Subcutaneous abdominal adipose tissue (tissue), 5 donors: ENCODE results near the gene APOBEC3H.

Source experiments
- H3K27ac ChIP-seq: one replicate; pipeline ENCODE4 v1.7.0; 2013; ENCODE audit warnings: low read depth, mild to moderate bottlenecking, inconsistent platforms, low read length, moderate library complexity
- H3K27me3 ChIP-seq, 5 donors: one replicate each; pipeline ENCODE4 v1.7.0; 2013; ENCODE audit warnings: low read length in 5 of 5, inconsistent platforms in 1 of 5; ENCODE audit not compliant: control insufficient read depth in 5 of 5, insufficient read depth in 4 of 5
- H3K36me3 ChIP-seq, 5 donors: one replicate each; pipeline ENCODE4 v1.7.0; 2013; ENCODE audit warnings: low read length in 5 of 5; ENCODE audit not compliant: control insufficient read depth in 5 of 5, insufficient read depth in 5 of 5
- H3K4me1 ChIP-seq, 5 donors: one replicate each; pipeline ENCODE4 v1.7.0; 2013; ENCODE audit warnings: low read length in 5 of 5, mild to moderate bottlenecking in 3 of 5, moderate library complexity in 1 of 5; ENCODE audit not compliant: control insufficient read depth in 5 of 5, insufficient read depth in 5 of 5
- H3K4me3 ChIP-seq, 5 donors: one replicate each; pipeline ENCODE4 v1.7.0; 2013; ENCODE audit warnings: low read length in 5 of 5, low read depth in 1 of 5
- H3K9ac ChIP-seq, 5 donors: one replicate each; pipeline ENCODE4 v1.7.0; 2013; ENCODE audit warnings: low read length in 5 of 5, mild to moderate bottlenecking in 4 of 5, moderate library complexity in 3 of 5
- H3K9me3 ChIP-seq, 5 donors: one replicate each; pipeline ENCODE4 v1.7.0; 2013; ENCODE audit warnings: low read length in 5 of 5; ENCODE audit not compliant: control insufficient read depth in 5 of 5
- donor health status: healthy.
- donor health status: healthy.
- donor health status: healthy.
- donor health status: healthy.
- donor health status: healthy.

APOBEC3H gene

DNA sequence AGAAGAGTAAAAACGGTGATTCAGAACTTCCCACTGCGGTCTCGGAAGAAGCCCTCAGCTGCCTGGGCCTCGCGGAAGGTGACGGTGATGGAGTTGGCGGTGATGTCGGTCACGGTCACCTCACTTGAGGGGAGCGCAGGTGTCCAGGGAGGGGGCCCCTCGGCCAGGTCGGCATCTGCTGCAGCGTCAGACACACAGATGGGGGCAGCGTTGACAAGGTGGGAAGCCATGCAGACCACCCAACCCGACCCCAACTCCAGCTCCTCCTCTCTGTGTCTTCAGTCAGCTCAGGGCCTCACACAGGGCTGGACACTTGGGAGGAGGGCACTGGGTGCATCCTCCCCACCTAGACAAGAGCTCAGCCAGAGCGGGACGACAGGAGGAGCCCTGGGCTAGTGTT lies 36.8 kb downstream of the APOBEC3H start:
- H3K9ac ChIP-seq: no peak overlapping the region
- no peak overlapping the region for H3K27ac ChIP-seq
- no peaks in the 10 kb centered on the region for H3K27me3 ChIP-seq
- H3K9me3 ChIP-seq: no peaks in the 10 kb centered on the region
- H3K36me3 ChIP-seq: peaks cover 0 to 43% (median 34%) of the 10 kb centered on the region in 5 donors
- H3K4me3 ChIP-seq: no peak overlapping the region
- H3K4me1 ChIP-seq: peaks cover 2 to 14% (median 11%) of the 10 kb centered on the region in 5 donors

DNA sequence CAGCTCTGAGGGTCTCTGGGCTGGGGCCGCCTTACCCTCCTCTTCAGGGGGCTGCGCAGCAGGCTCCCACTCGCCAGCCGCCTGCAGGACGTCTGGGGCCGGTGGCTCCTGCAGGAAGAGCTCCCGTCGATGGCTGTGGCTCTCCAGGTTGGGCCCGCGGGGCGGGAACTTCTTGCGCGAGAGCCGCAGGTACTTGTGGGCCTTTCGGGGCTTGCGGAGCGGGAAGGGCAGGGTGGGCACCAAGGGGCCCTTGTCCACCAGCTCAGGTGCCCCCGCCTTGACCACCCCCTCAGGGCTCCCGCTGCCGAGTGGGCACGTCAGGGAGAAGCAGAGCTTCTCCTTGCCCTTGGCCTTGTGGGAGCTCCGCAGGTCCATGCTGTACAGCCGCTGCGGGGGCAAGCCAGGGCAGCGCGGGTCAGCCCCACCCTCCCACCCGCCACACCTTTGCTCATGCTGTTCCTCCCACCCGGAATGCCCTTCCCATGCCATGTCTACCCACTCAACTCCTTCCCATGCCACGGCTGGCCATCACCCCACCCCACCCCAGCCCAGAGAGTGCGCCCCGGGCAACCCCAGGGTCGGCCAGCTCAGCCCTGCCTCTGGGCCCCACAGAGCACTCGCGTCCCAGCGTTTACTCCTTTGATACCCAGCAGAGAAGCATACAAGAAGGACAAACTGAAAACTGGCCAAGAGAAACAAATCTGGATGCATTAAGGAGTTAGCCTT lies 37.5 kb downstream of the APOBEC3H start:
- Histone ChIP-seq H3K27me3 (no peaks in the 10 kb centered on the region), H3K36me3 (peaks cover 0 to 46% (median 34%) of the 10 kb centered on the region in 5 donors), H3K9ac (no peak overlapping the region), H3K27ac (no peak overlapping the region), H3K4me3 (no peak overlapping the region), H3K9me3 (no peaks in the 10 kb centered on the region), H3K4me1 (peaks cover 2 to 14% (median 11%) of the 10 kb centered on the region in 5 donors)

DNA sequence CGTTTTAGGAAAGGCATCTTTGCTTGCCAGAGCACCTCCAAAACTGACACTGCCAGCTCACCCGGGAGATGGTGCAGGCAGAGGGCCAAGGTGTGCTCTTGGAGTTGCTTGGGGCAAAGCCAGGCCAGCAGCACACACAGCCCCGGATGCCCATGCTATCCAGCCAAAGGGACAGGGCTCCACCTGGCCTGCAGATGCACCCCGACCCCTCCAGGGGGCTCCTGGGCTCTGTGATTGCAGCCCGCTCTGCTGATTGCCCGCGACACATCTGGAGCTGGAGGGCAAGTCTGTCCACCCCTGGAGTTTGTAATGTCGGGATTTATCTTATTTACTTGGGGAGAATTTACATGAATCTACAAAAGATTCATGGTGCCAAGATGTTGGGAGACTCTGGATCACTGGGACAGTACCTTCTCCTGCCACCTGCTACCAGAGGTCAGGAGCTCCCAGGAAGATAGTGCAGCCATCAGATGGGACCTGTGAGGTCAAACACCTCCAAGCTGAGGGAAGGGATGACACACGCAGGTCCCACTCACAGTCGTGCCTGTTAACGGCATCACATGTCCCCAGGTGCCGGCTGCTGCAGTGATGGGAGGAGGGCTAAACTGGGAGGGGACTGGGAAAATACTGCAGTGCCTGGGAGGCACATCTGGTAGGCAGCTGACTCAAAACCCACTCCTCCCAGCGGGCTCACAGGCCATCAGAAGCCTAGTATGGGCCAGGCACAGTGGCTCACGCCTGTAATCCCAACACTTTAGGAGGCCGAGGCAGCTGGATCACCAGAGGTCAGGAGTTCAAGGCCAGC lies 38.2 kb downstream of the APOBEC3H start:
- Histone ChIP-seq H3K27ac (no peak overlapping the region), H3K36me3 (peaks cover 0 to 49% (median 35%) of the 10 kb centered on the region in 5 donors), H3K4me3 (no peak overlapping the region), H3K4me1 (peaks cover 2 to 14% (median 11%) of the 10 kb centered on the region in 5 donors), H3K9me3 (no peaks in the 10 kb centered on the region), H3K9ac (no peak overlapping the region), H3K27me3 (no peaks in the 10 kb centered on the region)

DNA sequence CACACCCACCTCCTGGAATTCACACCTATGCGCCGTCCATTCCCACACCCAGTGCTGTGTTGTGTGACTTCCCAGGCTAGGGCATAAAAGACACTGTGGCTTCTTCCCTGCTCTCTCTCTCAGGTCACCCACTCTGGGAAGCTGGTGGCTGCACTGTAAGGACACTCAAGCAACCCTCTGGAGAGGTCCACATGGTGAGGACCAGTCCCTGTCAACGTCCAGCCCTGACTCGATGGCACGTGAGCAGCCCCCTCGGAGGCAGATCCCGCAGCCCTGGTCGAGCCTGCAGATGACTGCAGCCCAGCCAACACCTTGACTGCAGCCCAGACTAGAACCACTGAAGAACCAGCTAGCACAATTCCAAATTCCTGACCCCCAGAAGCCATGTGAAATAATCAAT lies 39.3 kb downstream of the APOBEC3H start:
- H3K4me3 ChIP-seq: no peak overlapping the region
- peaks cover 2 to 8% (median 7%) of the 10 kb centered on the region in 5 donors for H3K4me1 ChIP-seq
- no peak overlapping the region for H3K27ac ChIP-seq
- no peaks in the 10 kb centered on the region for H3K9me3 ChIP-seq
- H3K27me3 ChIP-seq: no peaks in the 10 kb centered on the region
- H3K36me3 ChIP-seq: peaks cover 0 to 52% (median 38%) of the 10 kb centered on the region in 5 donors
- no peak overlapping the region for H3K9ac ChIP-seq

DNA sequence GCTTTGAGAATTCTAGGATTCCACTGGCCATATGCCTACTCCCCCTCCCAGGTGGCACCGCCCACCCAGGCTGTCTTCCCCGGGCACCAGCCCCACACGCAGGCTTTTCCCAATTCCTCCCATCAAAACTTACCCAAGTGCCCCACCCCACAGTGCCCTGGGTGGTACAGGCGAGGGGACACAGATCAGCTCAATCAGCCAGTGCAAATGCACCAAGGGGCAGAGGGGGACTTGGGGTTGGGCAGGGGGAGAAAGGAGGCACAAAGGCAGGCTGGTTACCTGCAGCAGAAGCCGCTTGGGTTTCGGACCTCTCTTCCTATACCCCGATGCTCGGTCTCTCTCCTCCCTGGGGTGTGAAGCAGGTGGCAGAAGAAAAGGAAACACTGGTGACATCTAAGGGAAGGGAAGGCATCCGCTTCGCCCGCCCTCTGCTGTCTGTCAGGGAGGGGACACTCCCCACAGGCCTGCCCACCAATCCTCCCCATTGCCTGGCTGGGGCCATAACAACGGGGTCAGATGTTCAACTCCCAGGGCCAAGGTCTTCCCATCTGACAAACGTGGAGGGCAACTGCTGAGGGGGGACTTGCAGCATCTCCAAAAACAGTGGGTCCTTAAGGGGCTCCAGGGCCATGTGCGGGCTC lies 41.4 kb downstream of the APOBEC3H start:
- Histone ChIP-seq H3K4me1 (peaks cover 0 to under 1% (median 0%) of the 10 kb centered on the region in 5 donors), H3K36me3 (peaks cover 0 to 43% (median 28%) of the 10 kb centered on the region in 5 donors), H3K27me3 (no peaks in the 10 kb centered on the region)

DNA sequence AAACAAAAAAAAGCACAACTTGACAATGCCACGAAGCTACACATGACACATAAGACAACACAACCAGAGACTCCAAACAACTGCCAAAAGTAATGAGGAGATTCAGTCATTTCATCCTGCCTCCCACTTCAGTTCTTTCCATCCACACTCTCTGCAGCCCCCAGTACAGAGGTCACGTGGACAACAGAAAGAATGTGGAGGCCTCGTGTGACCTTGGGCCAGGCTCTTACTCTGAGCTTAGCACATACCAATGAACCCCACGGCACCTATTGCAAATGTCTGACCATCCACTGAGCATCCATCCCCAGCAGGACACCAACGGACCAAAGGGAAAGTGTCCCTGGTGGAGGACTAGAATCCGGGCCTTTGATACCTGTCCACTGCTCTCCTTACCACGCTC lies 42.9 kb downstream of the APOBEC3H start:
- Histone ChIP-seq H3K36me3 (peaks cover 0 to 36% (median 18%) of the 10 kb centered on the region in 5 donors), H3K9me3 (no peaks in the 10 kb centered on the region), H3K4me1 (peaks cover 0 to 15% (median 13%) of the 10 kb centered on the region in 5 donors), H3K9ac (no peak overlapping the region), H3K4me3 (no peak overlapping the region), H3K27ac (no peak overlapping the region), H3K27me3 (no peaks in the 10 kb centered on the region)

More for the DNA sequence above, 41.4 kb downstream of the APOBEC3H start:
- Histone ChIP-seq H3K9me3 (no peaks in the 10 kb centered on the region), H3K9ac (no peak overlapping the region), H3K4me3 (no peak overlapping the region), H3K27ac (no peak overlapping the region)

DNA sequence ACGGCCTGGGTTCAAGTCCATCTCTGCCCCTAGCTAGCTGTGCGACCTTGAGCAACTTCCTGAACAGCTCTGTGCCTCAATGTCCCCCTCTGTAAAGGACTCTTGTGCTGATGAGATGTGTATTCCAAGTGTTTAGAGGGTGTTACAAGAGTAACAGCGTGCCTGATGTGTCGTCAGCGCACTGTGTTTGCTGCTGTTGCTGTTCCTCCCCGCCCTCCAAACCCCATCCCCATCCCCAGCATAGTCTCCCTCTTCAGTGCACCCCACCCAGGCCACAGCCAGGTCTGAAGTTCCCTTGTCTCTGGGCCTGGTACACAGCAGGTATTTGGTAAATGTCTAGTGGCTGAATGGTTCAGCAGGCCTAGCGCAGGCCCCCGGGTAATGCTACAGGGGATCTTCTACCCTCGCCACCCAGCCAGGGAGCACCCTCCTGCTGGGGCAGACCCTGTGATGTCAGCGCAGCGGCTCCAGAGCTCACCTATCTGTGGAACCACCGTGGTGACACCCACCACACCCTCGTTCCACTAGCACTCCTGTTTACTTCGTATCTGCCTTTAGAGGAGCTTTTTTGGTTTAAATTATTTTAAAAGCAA lies 45.1 kb downstream of the APOBEC3H start:
- Histone ChIP-seq H3K36me3 (peaks cover 0 to 25% (median 14%) of the 10 kb centered on the region in 5 donors), H3K4me1 (peaks cover 0 to 33% (median 31%) of the 10 kb centered on the region in 5 donors), H3K27ac (no peak overlapping the region), H3K9me3 (no peaks in the 10 kb centered on the region), H3K27me3 (no peaks in the 10 kb centered on the region), H3K9ac (no peak overlapping the region), H3K4me3 (no peak overlapping the region)

DNA sequence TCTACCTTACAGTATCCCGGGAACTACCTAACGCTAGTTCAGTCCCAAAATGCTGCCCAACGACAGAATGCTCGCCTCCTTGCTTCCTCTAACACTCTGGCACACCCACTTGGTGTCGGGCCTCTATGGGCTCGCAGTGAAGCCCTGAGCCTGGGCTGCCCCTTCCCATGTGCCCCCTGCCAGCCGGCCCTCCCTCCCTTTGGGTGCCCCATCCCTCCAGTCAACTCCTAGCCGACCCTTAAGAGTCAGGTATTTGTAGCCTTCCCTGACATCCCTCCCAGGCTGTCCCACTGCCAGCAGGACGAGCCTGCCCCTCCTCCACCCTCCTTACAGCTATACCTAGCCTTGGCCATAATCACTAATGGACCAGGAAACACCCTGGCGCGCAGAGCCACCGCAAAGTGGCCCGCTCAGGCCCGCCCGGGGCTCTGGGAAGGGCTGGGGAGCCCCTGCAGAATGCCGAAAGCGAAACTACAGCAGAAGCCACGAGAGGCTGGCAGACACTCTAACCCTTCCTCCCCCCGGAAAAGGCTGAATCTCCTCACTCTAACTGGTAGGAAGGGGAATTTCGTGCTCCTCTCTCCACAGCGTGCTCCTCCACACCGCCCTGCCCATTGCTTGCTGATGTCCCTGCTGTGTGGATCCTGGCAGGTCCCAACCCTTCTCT lies 47.2 kb downstream of the APOBEC3H start:
- Histone ChIP-seq H3K27ac (peak overlapping the region; percentile 60), H3K9me3 (no peaks in the 10 kb centered on the region), H3K4me3 (peak overlapping the region; percentile 83 to 99 (median 90)), H3K36me3 (peaks cover 0 to 29% (median 18%) of the 10 kb centered on the region in 5 donors), H3K27me3 (no peaks in the 10 kb centered on the region), H3K4me1 (peaks cover 0 to 50% (median 42%) of the 10 kb centered on the region in 5 donors), H3K9ac (peak overlapping the region; percentile 48 to 92 (median 74))
